CD4-positive, alpha-beta T cell treated with Interferon gamma for 1 hour (primary cell): ENCODE results near the gene CTBP2.

Experiments used
- DNase-seq: peaks from one replicate; pipeline ENCODE4 v3.0.0-alpha.2; 2020

CTBP2 gene

GRCh38 chr10:125102821-125103220, 57.5 kb downstream of the CTBP2 start:
- no peak for DNase-seq

GRCh38 chr10:125102246-125102645, 58.1 kb downstream of the CTBP2 start:
- DNase-seq = no peak

- DNase-seq = no peak
These were observed 58.8 kb downstream of the CTBP2 start for GRCh38 chr10:125101581-125101980.

GRCh38 chr10:125101049-125101448, 59.3 kb downstream of the CTBP2 start:
- no peak for DNase-seq

- no peak for DNase-seq
These were observed 62.8 kb downstream of the CTBP2 start for GRCh38 chr10:125097409-125098070.

GRCh38 chr10:125096975-125097374, 63.4 kb downstream of the CTBP2 start:
- DNase-seq = no peak

- DNase-seq = no peak
These were observed 64.0 kb downstream of the CTBP2 start for GRCh38 chr10:125096371-125096770.

GRCh38 chr10:125095776-125096175, 64.6 kb downstream of the CTBP2 start:
- DNase-seq = no peak

- no peak for DNase-seq
These were observed 65.1 kb downstream of the CTBP2 start for GRCh38 chr10:125095228-125095627.

GRCh38 chr10:125094806-125095205, 65.6 kb downstream of the CTBP2 start:
- DNase-seq = no peak

GRCh38 chr10:125093974-125094705, 66.2 kb downstream of the CTBP2 start:
- DNase-seq = no peak

GRCh38 chr10:125093199-125093973, 67.0 kb downstream of the CTBP2 start:
- no peak for DNase-seq

- no peak for DNase-seq
These were observed 67.8 kb downstream of the CTBP2 start for GRCh38 chr10:125092564-125093031.

GRCh38 chr10:125091891-125092290, 68.5 kb downstream of the CTBP2 start:
- no peak for DNase-seq

GRCh38 chr10:125089469-125089868, 70.9 kb downstream of the CTBP2 start:
- DNase-seq = no peak

GRCh38 chr10:125087897-125088215, 72.5 kb downstream of the CTBP2 start:
- DNase-seq = no peak

GRCh38 chr10:125087191-125087896, 73.0 kb downstream of the CTBP2 start:
- no peak for DNase-seq

GRCh38 chr10:125086691-125087090, 73.7 kb downstream of the CTBP2 start:
- DNase-seq = no peak

GRCh38 chr10:125085258-125086054, 74.9 kb downstream of the CTBP2 start:
- no peak for DNase-seq

- DNase-seq = no peak
These were observed 75.6 kb downstream of the CTBP2 start for GRCh38 chr10:125084614-125085257.

- no peak for DNase-seq
These were observed 76.2 kb downstream of the CTBP2 start for GRCh38 chr10:125084191-125084613.

GRCh38 chr10:125083576-125083920, 76.8 kb downstream of the CTBP2 start:
- no peak for DNase-seq
